OCI-LY1 (cell line): ENCODE data around the gene SEMA5A.

Source experiments
- H2AFZ ChIP-seq: fragments of 200-600 bp; sonication (generic), shearing (Covaris generic); 2 replicates; pipeline ENCODE4 v1.6.0; 2014; ENCODE audit warnings: antibody characterized with exemption, mild to moderate bottlenecking, low read length
- H3F3A ChIP-seq: fragments of 200-600 bp; sonication (generic), shearing (Covaris generic); 2 replicates; pipeline ENCODE4 v1.6.0; 2014; ENCODE audit warnings: mild to moderate bottlenecking, antibody characterized with exemption, low read length, moderate library complexity; ENCODE audit not compliant: insufficient read depth
- H3K27ac ChIP-seq: fragments of 200-600 bp; sonication (generic); 2 replicates; pipeline ENCODE4 v1.5.1; 2014; ENCODE audit warnings: low read length, mixed run types, mild to moderate bottlenecking, low read depth; ENCODE audit not compliant: poor library complexity, severe bottlenecking
- H3K27me3 ChIP-seq: fragments of 200-600 bp; sonication (generic); 2 replicates; pipeline ENCODE4 v1.6.0; 2014; ENCODE audit warnings: antibody characterized with exemption, mild to moderate bottlenecking, low read length, moderate library complexity; ENCODE audit not compliant: insufficient read depth
- H3K36me3 ChIP-seq: fragments of 200-600 bp; sonication (generic); 2 replicates; pipeline ENCODE4 v1.6.1; 2014; ENCODE audit warnings: mild to moderate bottlenecking, antibody characterized with exemption, low read length, moderate library complexity, mixed read lengths; ENCODE audit not compliant: insufficient read depth
- H3K4me1 ChIP-seq: fragments of 200-600 bp; sonication (generic); 2 replicates; pipeline ENCODE4 v1.5.1; 2014; ENCODE audit warnings: mild to moderate bottlenecking, low read length, moderate library complexity; ENCODE audit not compliant: insufficient read depth, severe bottlenecking
- H3K4me2 ChIP-seq: fragments of 200-600 bp; sonication (generic), shearing (Covaris generic); 2 replicates; pipeline ENCODE4 v1.6.1; 2014; ENCODE audit warnings: low read length
- H3K4me3 ChIP-seq: fragments of 200-600 bp; sonication (generic); 2 replicates; pipeline ENCODE4 v1.5.1; 2014; ENCODE audit warnings: low read length, low read depth, mild to moderate bottlenecking, mixed read lengths; ENCODE audit not compliant: poor library complexity, severe bottlenecking
- H3K79me2 ChIP-seq: fragments of 200-600 bp; shearing (Covaris generic); 2 replicates; pipeline ENCODE4 v1.6.1; 2016; ENCODE audit warnings: mixed run types, low read length, mixed read lengths; ENCODE audit not compliant: insufficient read depth
- H3K9ac ChIP-seq: fragments of 200-600 bp; sonication (generic), shearing (Covaris generic); 2 replicates; pipeline ENCODE4 v1.6.1; 2014; ENCODE audit warnings: mild to moderate bottlenecking, low read length, mixed read lengths
- H3K9me2 ChIP-seq: fragments of 200-600 bp; sonication (generic), shearing (Covaris generic); 2 replicates; pipeline ENCODE4 v1.6.1; 2014; ENCODE audit warnings: low read depth, mild to moderate bottlenecking, low read length, mixed read lengths
- H3K9me3 ChIP-seq: fragments of 200-600 bp; shearing (Covaris generic); 2 replicates; pipeline ENCODE4 v1.6.1; 2014; ENCODE audit warnings: low read length, mixed read lengths
- H4K20me1 ChIP-seq: fragments of 200-600 bp; sonication (generic), shearing (Covaris generic); 2 replicates; pipeline ENCODE4 v1.6.0; 2016; ENCODE audit warnings: mild to moderate bottlenecking, low read length; ENCODE audit not compliant: insufficient read depth
- CTCF ChIP-seq: fragments of 200-600 bp; sonication (generic), shearing (Covaris generic); IDR thresholded peaks from 2 replicates; pipeline ENCODE4 v1.5.1; 2017; ENCODE audit warnings: mild to moderate bottlenecking, antibody characterized with exemption, low read length, moderate library complexity, mixed read lengths
- EZH2 ChIP-seq: fragments of 200-600 bp; sonication (generic), shearing (Covaris generic); IDR thresholded peaks from 2 replicates; pipeline ENCODE4 v1.8.0; 2017; ENCODE audit warnings: borderline replicate concordance, mixed run types, mild to moderate bottlenecking, antibody characterized with exemption, low read length, moderate library complexity, mixed read lengths

The SEMA5A gene

GRCh38 chr5:9589049-9589835 is 43.4 kb upstream of the SEMA5A start:
- Histone ChIP-seq H3K4me3 (no peak overlapping the region), H4K20me1 (no peaks in the 10 kb centered on the region), H3K9me3 (no peaks in the 10 kb centered on the region), H3K4me1 (no peaks in the 10 kb centered on the region), H3K9ac (no peak overlapping the region), H3K27ac (no peak overlapping the region), H3K9me2 (no peaks in the 10 kb centered on the region), H3K27me3 (no peaks in the 10 kb centered on the region), H3F3A (no peaks in the 10 kb centered on the region), H3K79me2 (no peaks in the 10 kb centered on the region), H3K36me3 (no peaks in the 10 kb centered on the region), H2AFZ (no peak overlapping the region), H3K4me2 (no peak overlapping the region)
- no peak for TF ChIP-seq EZH2
- no peak for TF ChIP-seq CTCF

GRCh38 chr5:9588254-9588653 is 42.4 kb upstream of the SEMA5A start:
- Histone ChIP-seq H3K9me2 (no peaks in the 10 kb centered on the region), H3K27ac (no peak overlapping the region), H3K79me2 (no peaks in the 10 kb centered on the region), H3K9me3 (no peaks in the 10 kb centered on the region), H3K4me1 (no peaks in the 10 kb centered on the region), H3F3A (no peaks in the 10 kb centered on the region), H3K27me3 (no peaks in the 10 kb centered on the region), H3K4me3 (no peak overlapping the region), H2AFZ (no peak overlapping the region), H3K9ac (no peak overlapping the region), H3K36me3 (no peaks in the 10 kb centered on the region), H4K20me1 (no peaks in the 10 kb centered on the region), H3K4me2 (no peak overlapping the region)
- TF ChIP-seq CTCF (no peak), EZH2 (no peak)

DNA sequence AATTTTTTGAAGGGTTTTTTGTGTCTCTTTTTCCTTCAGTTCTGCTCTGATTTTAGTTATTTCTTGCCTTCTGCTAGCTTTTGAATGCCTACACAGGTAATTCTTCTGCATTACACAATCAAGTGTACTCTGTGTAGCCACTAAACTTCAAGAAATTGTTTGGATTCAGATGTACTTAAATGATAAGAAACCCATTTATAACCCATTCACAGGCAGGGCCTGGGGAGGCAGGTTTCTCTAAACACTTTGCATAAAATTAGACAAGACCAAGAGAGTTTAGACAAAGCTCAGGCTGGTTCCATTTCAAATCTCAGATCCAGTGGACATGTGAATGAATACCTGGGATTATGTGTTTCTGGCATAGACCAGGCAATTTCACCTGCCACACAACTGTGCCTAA is 41.3 kb upstream of the SEMA5A start:
- no peaks in the 10 kb centered on the region for H4K20me1 ChIP-seq
- no peak overlapping the region for H2AFZ ChIP-seq
- H3K9me3 ChIP-seq: no peaks in the 10 kb centered on the region
- H3K79me2 ChIP-seq: no peaks in the 10 kb centered on the region
- TF ChIP-seq EZH2: no peak
- no peak for TF ChIP-seq CTCF
- no peaks in the 10 kb centered on the region for H3K27me3 ChIP-seq
- no peak overlapping the region for H3K4me2 ChIP-seq
- no peaks in the 10 kb centered on the region for H3K4me1 ChIP-seq
- no peaks in the 10 kb centered on the region for H3K9me2 ChIP-seq
- H3K4me3 ChIP-seq: no peak overlapping the region
- H3K9ac ChIP-seq: no peak overlapping the region
- H3F3A ChIP-seq: no peaks in the 10 kb centered on the region
- no peak overlapping the region for H3K27ac ChIP-seq
- H3K36me3 ChIP-seq: no peaks in the 10 kb centered on the region
